ENCODE data around the gene VPS37B.
"Not testable (repeated sequence)": the region's sequence is repeated elsewhere in the genome, so short reads cannot be mapped to it uniquely, and the experiment has no call there.

VPS37B gene

GRCh38 chr12:122880668-122881067 is 15.3 kb downstream of the VPS37B start:
- peak; percentile 84 for DNase-seq

DNA sequence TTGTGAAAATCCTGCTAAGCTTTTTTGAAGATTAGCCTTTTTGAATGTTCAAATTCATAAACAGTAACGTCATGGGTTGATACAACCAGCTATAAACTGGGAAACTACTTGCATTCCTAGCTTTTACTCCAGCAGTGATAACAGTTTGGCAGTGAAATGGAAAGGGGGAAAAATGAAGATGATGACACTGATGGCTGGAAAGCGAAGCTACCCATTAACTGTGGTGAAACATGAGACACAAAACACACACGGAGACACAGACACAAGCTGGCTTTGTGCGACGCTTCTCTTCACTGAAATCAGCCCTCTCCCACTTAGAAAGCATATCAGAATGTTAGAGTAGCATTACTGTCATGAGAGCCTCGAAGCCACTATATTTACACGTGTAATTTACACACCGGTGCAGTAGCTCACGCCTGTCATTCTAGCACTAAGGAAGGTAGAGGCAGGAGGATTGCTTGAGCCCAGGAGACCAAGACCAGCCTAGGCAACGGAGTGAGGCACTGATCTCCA is 15.7 kb downstream of the VPS37B start:
- no peak for DNase-seq

DNA sequence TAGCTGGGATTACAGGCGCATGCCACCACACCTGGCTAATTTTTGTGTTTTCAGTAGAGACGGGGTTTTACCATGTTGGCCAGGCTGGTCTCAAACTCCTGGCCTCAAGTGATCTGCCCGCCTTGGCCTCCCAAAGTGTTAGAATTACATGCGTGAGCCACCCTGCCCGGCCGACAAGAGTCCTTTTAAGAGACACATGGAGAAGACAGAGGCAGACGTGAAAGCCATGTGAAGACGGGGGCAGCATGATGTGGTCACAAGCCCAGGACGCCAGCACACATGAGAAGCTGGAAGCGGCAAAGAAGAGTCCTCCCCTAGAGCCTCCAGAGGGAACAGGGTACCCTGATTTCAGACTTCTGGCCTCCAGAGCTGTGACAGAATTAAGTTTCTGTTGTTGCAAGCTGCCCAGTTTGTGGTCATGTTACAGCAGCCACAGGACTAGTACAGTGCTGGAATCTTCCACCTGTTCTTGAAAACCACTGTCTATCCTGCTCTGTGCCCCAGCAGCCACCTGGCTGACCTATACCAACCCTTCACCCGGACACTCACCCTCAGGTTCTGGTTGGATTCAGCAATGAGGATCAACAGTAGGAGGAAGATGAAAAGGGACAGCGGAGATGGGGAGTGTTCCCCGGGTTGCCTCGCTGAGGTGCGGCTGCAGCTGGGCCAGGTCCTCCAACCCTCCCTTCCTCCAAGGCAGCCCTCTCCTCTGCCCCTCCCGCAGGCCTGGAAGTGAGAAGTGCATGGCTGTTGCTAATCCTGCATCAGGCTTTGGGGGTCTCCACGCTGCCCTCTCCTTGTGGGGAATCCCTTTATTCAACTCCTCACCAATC is 16.9 kb downstream of the VPS37B start:
- no peak for DNase-seq

GRCh38 chr12:122876731-122877130 is 19.2 kb downstream of the VPS37B start:
- DNase-seq: no peak

DNA sequence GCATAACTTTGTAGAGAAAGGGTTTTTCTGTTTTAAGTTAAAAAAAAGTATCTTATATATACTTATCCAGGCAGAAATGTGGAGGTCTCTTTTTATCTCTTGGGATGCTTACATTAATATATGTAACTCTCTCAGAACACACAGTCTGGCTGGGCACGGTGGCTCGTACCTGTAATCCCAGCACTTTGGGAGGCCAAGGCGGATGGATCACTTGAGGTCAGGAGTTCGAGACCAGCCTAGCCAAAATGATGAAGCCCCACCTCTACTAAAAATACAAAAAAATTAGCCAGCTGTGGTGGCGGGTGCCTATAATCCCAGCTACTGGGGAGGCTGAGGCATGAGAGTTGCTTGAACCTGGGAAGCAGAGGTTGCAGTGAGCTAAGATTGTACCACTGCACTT is 19.6 kb downstream of the VPS37B start:
- not testable (repeated sequence) for DNase-seq

GRCh38 chr12:122875590-122876220 is 20.2 kb downstream of the VPS37B start:
- no peak for DNase-seq

DNA sequence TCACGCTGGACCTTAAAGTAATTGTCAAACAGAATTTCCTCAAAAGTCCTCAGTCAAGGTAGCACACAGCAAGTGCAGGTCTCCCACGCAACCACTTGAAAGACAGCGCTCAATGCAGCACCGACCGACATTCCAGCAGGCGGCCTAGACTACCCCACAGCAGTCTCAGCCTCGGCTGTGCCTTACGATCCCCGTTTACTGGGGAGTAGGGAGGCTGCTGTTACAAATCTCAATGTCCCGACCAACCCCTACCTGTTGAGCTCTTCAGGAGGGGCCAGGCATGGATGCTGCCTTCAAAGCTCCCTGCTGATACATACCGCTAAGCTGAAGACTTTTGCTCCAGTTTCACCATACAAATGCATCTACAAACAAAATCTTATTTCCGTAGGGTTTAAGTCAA is 21.8 kb downstream of the VPS37B start:
- no peak for DNase-seq

- DNase-seq: no peak
Observed at GRCh38 chr12:122873540-122873939, 22.4 kb downstream of the VPS37B start.

- DNase-seq: no peak
Observed at GRCh38 chr12:122872815-122873361, 23.0 kb downstream of the VPS37B start.

GRCh38 chr12:122871851-122872780 is 23.8 kb downstream of the VPS37B start:
- DNase-seq: peak; percentile 86

- no peak for DNase-seq
Observed at GRCh38 chr12:122870867-122871664, 24.9 kb downstream of the VPS37B start.

DNA sequence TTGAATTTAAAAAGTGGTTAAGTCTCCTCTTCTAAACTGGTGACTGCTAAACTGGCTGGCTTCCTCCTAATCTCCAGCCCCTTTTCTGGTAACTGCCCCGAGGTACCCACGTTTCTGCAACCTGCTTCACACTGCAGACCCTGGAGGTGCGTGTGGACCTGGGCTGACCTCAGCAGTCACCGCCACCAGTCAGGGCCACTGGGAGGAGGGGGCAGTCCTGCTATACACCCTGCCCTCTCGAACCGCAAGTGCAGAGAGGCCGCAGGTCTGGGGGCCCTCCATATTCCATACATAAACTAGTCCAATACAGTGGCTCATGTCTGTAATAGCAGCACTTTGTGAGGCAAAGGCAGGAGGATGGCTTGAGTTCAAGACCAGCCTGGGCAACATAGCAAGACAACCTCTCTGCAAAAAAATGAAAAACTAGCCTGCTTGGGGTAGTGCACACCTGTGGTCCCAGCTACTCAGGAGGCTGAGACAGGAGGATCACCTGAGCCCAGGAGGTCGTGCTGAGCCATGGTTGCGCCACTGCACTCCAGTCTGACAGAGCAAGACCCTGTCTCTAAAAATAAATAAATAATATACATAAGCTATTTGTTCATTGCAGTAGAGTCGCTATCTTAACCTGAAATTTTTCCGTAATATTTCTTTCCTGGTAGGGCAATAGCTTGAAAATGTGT is 25.6 kb downstream of the VPS37B start:
- no peak for DNase-seq

DNA sequence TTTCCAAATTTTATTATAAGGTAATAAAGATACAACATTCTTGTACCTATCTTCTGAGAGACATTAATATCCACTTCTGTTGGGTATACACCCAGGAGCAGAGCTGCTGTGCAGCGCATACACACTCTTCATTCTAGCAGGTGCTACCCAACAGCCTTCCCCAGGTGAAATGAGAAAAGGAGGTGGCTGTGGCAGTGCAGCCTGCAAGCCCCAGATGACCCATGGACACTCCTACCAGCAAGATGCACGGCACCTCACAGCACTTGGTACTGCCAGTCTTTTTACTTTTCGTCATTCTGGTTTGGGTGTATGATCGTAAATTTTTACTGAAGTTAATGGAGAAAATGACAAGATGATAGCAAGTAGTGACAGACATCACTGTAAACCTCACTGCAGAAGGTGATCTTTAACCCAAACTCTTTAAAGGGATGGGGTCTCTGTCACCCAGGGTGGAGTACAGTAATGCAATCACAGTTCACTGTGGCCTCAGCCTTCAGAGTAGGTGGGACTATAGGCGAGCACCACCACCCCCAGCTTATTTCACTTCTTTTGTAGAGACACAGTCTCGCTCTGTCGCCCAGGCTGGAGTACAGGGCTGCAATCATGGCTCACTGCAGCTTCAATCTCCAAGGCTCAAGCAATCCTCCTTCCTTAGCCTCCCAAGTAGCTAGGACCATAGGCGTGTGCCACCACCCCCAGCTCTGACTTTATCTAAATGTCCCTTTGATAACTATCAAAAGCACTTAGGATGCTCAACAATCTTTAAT is 26.5 kb downstream of the VPS37B start:
- no peak for DNase-seq

GRCh38 chr12:122868471-122869177 is 27.3 kb downstream of the VPS37B start:
- DNase-seq: no peak

DNA sequence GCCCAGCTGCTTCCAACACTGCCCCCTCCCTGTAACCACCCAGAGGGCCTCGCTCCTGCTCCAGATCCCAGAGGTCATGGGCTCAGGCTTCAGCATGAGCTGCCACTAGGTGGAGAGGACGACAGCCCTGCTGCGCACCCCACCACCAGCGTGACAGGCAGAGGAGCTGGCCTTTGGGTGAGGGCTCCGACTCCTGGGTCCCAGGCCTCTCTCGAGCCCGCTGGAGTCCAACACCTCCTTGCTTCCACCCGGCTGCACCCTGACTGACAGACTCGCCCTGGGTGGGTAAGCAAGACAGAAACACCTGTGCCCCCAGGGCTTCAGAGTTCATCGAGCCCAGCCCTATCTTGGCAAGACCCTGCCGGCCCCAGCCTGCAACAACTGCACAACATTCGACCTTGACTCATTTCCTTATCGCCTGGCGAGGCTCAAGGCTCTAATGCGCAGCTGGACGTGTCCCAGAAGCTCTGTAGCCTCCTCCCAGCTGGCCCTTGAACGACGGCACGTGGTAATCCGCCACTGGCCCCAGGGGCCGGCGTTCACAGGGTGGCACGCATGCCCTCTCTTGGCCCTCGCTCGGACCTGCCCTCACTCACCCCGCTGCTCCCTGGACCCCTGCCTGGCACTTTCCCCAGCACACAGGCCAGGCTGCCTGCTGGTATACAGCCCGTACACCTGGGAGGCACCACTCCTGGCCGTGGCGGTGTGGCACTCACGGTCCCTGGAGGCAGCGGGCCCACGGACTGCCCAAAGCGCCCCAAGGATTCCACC is 28.0 kb downstream of the VPS37B start:
- peak; percentile 75 for DNase-seq

DNA sequence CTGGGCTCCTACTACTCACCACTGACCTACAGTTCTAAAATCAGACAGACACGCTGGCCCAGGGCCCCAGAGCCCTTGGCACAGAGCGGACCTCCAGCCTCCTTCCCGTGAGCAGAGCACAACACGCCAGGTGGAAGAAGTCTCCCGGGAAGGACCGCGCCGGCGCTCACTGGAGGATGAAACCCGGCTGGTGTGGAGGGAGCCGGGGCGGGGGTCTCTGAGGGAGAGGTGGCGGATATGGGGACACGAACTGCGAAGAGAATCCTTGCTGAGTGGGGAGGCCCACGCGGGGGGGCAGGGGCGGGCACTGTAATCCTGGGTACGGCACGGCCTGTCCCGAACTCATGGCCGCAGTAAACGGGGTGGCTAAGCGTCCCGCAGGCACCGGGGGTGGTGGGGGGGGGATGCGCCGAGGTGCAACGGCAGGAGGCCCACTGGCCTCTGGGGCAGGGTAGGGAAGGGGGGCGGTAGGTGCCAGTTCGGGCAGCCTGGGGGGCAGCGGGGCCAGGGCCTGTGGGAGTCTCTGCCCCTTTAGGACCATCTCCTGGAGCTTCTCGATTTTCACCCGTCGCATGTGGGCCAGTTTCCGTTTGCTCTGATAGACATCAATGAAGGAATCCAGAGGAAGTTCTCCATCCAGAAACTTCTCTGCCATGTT is 28.8 kb downstream of the VPS37B start:
- no peak for DNase-seq

DNA sequence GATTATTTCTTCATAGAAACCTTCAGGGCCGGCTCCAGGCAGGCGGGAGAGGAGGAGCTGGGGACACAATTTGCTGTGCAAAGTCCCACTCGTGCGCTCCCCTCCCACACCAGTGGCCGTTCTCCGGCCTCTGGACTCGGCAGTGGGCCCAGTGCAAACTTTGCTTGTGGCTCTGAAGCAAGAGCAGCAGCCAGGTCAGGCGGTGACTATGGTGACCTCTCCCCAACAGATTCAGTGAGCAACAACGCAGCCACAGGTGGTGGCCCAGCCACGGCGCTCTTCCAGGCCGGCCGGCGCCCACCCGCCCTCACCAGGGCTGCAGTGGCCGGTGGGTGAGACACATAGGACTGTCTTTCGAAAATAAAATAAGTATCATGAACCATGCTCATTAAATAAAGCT is 29.5 kb downstream of the VPS37B start:
- no peak for DNase-seq

Measured in hematopoietic multipotent progenitor cell treated with erythropoietin and hydrocortisone succinate and interleukin-3 and kit ligand, for 4 days (in vitro differentiated cells).